Activated naive CD4-positive, alpha-beta T cell treated with Interleukin-2 at 50 U/mL for 16 hours (primary cell): ENCODE results near the gene NES.

Experiments
- DNase-seq: peaks from one replicate; pipeline ENCODE4 v3.0.0-alpha.2; 2020

The NES gene, protein sequence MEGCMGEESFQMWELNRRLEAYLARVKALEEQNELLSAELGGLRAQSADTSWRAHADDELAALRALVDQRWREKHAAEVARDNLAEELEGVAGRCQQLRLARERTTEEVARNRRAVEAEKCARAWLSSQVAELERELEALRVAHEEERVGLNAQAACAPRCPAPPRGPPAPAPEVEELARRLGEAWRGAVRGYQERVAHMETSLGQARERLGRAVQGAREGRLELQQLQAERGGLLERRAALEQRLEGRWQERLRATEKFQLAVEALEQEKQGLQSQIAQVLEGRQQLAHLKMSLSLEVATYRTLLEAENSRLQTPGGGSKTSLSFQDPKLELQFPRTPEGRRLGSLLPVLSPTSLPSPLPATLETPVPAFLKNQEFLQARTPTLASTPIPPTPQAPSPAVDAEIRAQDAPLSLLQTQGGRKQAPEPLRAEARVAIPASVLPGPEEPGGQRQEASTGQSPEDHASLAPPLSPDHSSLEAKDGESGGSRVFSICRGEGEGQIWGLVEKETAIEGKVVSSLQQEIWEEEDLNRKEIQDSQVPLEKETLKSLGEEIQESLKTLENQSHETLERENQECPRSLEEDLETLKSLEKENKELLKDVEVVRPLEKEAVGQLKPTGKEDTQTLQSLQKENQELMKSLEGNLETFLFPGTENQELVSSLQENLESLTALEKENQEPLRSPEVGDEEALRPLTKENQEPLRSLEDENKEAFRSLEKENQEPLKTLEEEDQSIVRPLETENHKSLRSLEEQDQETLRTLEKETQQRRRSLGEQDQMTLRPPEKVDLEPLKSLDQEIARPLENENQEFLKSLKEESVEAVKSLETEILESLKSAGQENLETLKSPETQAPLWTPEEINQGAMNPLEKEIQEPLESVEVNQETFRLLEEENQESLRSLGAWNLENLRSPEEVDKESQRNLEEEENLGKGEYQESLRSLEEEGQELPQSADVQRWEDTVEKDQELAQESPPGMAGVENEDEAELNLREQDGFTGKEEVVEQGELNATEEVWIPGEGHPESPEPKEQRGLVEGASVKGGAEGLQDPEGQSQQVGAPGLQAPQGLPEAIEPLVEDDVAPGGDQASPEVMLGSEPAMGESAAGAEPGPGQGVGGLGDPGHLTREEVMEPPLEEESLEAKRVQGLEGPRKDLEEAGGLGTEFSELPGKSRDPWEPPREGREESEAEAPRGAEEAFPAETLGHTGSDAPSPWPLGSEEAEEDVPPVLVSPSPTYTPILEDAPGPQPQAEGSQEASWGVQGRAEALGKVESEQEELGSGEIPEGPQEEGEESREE (N-terminal part only)

DNA sequence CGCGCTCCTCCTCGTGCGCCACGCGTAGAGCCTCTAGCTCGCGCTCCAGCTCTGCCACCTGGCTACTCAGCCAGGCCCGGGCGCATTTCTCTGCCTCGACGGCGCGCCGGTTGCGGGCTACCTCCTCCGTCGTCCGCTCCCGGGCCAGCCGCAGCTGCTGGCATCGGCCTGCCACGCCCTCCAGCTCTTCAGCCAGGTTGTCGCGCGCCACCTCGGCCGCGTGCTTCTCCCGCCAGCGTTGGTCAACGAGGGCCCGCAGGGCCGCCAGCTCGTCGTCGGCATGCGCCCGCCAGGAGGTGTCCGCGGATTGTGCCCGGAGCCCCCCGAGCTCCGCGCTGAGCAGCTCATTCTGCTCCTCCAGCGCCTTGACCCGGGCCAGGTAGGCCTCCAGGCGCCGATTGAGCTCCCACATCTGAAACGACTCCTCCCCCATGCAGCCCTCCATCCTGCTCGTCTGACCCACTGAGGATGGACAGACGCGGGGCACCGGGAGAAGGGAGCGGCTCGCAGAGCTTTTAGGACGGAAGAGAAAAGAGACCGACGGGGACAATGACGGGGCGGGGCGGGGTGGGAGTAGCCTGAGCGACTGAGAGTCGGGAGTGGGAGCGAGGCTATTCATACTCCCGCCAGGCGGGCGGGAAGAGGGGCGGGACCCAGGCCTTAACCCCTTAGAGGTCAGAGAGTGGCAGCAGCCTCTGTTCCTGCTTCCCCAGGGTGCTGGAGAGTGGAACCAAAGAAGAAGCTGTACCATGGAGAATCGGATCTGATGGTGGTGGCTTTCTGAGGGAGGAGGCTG lies at the start of gene NES:
TSS of gene NES (minus strand) at position 588 of the 796 bp plus-strand sequence. CDS start at position 445, 143 bp downstream.
- DNase-seq, result no peak

DNA sequence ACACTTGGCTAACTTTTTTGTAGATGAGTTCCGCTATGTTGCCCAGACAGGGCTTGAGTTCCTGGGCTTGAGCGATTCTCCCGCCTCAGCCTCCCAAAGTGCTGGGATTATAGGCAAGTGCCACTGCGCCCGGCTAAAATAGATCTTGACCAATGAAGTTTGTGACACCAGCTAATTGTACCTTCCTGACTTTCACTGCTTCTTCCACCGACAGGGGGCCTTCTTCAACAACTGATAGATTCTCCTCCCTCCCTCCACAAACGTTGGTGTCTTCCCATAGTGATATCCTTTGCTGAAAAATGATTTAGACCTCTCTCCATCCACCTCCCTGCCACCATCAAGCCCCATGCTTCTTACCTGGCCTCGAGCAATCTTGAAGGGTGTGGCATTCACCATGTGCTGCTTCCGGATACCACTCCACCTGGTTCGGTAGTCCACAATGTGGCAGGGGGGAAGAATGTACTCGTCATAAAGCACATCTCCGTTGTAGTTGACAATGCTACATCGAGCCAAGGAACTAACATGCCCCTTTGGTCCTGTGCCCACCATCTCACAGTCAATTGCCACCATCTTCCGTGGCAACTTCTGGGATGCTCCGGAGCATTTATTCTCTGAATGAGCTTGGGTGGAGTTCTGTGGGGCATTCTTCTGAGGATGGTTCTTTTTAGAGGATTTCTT lies 49.5 kb upstream of the NES start:
- DNase-seq, result peak; percentile 57

DNA sequence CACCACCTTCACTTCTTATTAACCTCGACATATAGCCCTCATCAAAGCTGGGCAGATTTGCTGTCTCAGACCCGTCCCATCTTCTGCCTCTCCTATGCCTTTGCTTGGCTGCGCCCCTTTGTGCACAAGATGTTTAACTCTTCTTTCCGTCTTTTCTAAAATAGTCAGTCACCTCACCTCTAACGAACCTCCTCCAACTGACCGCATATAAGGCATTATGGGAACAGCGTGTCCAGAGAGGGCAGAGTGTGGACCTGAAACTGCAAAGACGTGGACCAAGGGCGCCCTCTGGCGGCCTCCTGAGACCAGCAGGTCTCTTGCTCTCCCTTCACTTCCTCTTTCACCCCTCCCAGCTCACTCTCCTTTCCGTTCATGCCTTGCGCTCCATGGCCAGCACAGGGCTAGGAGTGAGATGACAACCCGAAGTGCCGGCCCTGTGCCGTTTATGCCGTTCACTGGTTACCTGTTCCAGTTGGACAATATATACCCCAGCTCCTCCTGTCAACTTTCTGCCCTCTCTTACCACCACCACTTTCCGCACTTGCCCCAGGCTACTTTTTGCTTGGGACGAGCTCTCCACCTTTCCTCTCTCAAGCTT lies 48.6 kb upstream of the NES start:
- DNase-seq, result peak; percentile 81

DNA sequence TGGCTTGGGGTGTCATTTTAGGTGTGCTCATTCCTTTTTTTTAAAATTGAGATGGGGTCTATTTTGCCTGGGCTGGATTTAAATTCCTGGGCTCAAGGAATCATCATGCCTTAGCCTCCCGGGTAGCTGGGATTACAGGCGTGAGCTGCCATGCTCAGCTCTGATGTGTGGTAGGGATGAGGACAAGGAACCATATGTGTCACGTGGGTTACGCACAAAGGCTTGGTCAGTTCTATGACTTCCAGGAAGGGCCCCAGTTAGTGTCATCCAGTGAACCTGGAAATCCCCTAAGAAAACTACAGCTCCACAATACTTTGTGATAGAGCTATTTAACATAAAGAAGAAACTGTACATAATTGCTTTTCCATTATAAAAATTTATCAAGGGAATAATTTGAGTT lies 44.3 kb upstream of the NES start:
- DNase-seq, result no peak

DNA sequence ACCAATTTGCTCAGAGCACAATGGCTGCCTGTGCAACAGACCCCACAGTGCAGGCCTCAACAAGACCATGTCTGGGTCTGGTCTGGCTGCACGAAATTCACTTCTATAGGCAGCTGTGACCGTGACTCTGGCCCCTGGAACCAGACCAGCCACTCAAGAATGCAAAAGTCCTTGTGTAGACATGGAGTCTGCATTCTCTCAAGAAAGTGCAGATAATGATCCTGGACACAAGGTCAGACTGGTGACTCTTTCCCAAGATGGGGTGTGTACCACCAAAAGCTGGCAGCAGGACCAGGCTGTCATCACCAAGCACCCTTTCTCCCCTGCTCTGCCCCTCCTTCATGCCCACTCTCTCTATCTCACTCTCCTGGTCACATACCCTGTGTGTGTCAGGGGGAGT lies 43.9 kb upstream of the NES start:
- DNase-seq, result no peak

DNA sequence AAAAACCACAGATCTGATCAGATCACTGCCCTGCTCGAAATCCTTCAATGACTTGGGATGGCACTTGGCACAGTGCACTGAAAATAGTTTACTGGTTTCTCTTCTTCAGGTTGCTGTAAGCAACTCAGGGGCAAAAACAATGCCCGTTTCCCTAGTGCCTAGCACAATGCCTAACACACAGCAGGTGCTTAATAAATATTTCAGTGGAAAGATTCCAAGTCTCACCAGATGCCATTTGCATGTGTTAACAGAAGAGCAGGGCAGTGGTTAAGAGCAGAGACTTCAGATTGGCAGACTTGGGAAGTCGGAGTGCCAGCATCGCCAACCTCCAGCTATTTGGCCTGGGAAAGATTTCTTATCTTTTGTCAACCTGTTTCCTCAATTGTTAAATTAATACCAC lies 40.1 kb upstream of the NES start:
- DNase-seq, result no peak

DNA sequence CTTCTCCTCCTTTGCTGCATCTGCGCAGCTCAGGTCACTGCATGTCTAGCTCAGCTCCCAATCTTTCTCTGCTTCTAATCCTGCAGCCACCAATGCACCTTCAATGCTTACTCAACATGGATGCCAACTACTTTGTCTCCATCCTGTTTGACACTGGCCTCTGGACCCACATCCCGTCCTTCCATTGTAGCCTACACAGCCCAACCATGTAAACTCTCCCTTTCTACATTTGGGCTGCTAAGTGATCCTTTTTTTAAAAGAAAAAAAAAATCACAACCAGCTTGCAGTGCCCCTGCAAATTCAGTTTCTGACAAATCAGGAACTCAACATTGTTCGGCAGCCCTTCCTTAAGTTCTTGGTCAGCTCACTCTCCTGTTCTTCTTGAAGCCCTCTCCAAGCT lies 37.6 kb upstream of the NES start:
- no peak for DNase-seq

DNA sequence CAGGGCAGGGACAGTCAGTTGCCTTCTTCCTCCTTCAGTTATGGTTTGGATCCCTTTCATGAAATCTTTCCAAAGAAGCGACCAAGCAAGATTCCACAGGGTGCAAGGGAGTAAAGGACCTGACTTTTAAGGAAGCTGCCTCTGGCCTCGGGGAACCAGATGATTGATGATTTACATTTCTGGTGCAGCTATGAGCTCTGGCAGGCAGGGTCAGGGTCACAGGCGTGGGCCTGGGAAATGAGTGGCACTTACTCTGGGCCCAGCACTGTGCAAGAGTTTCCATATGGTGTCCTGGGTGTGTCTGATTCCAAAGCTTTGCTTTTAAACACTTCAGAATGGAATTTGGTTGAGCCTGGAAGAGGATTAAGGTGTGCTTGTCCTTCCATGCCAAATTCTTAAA lies 35.4 kb upstream of the NES start:
- no peak for DNase-seq

DNA sequence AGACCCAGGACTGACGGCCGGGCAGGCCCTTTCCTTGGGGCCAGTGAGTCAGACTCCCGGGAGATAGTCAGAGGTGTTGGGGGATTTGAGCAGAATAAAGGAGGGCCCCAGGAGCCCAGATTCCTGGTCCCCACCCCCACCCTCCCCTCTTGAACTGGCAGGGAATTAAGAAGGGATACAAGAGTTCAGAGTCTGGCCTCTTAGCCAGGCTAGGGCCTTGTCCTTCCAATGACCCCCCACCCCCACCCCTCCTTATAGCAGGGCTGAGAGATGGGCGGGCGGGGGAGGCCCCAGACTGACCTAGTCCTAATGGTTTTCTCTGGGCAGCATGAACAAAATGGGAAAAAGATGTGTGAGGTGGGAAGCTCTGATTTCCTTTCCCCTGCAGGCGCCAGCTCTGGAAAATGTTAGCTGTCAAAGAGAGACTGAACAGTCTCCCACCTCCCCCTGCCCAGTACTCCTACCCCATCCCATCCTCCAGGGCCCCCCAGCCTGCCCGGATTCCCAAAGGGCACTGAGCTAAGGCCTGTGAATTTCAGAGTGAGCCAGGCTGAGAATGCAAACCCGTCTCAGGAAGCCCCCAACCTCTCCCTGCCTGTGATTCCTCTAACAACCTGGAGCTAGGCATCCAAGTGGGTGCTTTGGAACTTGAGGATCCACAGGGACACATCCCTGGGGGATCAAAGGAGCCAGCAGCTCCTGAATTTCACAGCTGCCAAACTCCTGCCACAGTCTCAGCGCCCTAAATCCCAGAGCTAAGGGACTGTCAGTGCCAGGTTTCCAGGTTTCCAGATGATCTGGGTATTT lies 34.0 kb upstream of the NES start:
- DNase-seq, result no peak

DNA sequence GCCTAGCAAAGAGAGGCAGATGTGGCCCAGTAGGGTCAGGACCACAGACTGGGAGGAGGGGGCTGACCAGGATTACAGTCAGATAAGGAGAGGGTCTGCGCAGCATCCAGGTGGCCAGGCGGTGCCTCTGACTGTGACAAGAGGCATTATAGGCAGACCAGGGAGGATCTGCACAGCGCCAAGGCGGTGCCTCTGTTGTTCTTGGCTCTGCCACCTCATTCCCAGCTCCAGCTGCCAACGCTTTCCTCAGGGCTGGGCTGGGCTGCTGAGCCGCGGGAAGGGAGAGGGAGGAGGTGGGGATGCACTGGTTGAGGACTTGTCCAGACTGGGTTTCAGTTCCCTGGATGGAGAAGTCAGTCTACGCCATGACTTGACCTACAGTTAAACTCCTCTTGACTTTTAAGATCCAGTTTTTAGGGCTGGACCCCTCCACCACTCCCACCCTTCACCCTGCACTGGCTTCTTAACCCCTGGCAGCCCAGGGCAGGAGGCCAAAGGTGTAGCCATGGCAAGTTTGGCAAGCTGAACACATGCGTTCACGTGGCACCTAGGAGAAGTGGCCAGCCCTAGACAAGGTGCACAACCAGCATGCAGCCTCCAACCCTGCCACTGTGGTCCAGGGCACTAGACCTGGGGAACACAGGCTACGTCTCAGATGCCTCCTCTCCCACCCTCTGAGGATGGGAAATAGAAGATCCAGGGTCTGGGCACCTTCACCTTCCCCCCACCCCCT lies 32.7 kb upstream of the NES start:
- DNase-seq, result no peak

DNA sequence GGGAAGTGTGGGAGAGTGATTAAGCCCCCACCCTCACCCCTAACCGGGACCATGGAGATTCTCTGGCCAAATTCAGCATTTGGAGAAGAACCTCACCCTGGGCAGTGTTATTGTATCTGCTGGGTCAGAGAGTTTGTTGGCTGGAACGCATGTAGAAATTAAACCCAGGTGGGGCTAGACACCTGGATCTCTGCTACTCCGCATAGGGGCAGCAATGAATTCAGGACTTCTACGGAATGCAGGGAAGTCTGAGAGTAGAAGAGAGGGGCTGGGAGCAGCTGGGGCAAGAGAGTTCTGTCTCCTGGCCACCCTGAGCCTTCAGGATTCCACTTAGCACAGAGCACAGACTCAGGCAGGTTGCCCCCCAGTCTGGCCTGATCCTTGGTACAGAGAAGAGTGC lies 31.8 kb upstream of the NES start:
- DNase-seq, result no peak

DNA sequence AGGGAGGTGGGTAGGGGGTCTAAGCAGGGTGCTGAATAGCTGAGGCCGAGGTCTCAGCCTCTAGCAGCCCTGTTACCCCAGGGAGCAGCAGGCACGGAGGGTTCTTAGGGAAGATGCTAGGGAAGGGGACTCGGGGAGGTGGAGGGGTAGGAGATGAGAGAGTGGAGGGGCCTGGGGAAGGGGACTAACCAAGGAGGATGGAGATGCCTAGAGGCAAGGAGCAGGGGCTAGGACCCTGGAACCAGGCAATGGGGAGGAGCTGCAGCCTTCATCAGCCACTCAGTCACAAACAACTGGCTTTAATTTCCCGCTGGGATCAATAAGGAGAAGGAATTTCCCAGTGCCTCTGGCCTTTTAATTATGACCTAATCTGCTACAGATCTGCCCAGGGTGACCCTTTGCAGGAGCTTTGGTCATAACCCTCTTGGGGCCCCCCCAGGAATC lies 31.0 kb upstream of the NES start:
- DNase-seq, result no peak

DNA sequence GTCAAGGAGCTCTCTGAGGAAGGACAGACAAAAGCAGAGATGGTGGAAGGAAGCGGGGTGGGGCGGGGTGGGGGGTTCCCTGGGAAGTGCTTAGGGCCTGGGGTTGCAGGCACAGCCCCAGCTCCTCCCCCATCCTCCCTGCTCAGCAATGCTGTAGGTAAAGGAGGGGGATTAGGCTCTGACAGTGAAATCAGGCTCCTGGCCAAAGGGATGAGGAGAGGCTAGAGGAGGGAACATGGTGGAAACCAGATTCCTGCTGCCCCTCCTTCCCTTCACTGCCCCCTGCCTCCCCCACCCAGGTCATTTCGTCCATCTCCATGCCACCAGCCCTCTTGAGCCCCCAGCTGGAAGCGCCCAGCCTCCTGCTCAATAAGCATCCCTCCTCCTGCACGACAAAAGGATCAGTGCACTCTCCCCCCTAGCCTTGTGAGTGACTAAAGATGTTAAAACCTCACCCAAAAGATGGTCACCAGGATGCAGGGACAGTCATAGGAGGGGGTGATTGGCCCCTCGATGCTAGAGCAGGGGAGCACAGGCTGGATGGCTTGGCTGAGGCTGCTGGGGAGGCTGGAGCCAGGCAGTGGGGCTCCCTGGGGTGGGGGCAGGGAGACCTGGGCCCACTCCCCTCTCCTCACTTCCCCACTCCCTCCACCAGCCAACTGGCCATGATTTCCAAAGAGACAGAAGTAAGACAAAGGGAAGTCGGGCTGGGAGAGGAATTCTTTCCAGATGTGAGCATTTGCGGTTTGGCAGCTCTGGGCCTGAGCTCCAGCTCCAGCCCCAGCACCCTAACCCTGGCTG lies 30.4 kb upstream of the NES start:
- DNase-seq, result no peak

DNA sequence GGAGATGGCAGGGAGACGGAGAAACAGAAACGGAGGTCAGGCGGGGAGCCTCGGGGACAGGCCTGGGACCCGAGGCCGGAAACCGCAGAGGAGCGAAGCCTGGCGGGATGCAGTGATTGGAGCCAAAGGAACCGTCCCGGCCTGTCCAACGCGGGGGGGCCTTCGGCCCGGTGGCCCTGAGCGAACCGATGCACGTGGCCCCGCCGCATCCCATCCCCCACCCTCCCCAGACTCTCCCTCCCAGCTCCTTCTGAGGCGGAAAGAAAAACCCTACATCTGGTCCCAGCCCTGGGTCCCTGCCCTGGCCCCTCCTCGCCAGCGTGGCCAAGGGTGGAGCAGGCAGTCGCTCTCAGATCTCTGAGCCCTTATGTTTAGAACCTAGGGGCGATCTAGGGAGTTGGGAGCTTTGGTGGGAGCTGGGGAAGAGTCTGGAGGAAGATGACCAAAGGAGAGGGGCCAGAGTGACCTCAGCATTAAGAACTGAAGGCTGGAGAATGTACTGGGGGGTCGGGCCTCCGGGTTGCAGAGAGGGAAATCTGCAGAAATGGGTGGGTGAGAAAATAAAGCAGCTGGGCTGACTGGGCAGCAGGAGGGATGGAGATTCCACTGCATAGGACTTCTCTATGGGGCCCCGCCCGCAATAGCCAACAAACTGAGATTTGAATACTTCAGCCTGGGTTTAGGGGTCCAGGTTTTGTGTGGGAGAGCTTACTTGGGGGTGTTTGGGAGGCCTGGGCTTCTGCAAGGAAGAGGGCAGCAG lies 29.6 kb upstream of the NES start:
- DNase-seq, result peak; percentile 13

DNA sequence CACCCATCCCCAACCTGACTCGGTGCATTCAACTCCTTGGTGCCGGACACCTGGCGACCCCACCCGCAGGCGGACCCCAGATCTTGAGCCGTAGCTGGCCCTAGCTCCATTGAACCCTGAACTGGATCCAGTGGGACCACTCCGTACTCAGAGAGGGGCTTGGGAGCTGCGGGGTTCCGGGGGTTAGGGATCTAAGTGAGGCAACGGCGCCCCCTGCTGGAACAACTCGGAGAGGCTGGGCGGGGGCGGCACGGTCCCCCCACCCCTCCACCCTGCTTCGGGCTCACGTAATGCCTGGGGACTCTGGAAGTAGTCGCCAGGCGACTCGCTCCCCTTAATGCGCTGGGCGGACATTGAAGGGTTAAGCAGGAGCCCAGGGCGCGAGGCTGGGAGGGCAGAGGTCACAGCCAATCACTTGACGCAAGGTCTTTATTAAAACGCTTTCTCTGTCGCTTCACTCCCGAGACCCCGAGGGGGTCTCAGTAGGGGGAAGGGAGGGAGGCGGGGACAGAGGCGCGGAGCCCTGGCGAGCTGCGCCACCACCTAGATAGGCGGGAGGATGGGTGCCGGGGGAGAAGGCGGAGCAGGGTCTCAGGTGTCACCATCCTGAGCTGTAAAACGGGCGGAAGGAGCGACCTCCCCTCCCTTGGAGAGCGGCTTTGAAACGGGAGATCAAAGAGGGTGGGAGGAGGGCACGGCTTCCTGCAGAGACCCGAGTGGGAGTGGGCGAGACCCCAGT lies 28.9 kb upstream of the NES start:
- peak; percentile 75 for DNase-seq

DNA sequence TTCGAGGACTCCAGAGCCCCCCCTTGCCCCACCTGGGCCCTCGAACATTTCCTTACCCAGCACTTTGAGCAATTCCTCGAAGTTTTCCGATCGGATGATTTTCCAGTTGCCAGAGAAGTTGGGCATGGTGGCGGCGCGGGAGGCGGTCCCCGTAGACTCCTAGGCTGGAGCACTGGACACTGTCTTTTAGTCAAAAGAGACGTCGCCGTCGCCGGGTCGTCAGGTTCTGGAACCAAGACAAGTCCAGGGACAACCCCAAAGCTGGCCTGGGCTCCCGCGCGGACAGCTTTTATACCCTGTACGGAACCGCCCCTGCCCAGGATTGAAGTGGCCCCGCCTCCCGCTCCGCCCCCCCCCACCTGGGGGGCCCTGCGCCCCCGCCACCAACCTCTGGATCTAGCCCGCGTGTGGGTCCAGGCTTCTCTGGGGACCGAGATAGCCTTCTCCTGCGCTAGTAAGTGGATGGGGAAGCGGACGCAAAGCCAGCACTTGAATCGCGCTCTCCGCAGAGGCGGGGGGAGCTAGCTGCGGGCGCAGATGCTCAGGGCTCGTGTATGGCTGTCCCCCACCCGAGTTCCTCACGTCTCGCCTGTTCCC lies 28.2 kb upstream of the NES start, which contains the start of gene CRABP2:
TSS of gene CRABP2 (minus strand) at position 263 of the 597 bp plus-strand sequence. CDS start at position 126, 137 bp downstream.
- DNase-seq, result peak; percentile 27

DNA sequence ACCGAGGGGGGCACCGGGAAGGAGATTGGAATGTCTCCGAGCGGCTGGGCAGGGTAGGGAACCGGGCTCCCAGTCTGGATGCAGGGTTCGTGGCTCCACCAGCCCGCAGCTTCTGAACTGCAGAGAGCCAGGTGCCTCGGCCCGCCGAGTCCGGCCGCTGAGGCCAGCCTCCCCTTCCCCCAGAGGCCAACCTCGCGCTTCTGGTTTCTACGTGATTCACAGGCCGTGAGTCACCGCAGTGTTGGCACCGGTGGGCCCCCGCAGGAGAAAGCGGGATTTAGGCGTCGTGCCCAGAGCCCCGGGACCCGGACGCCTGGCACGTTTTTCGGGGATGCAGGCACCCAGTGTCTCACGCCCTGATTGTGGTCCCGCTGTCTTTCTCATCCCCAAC lies 27.7 kb upstream of the NES start:
- peak; percentile 56 for DNase-seq
